COR-L47 (cell line): ENCODE measurements around the gene XXYLT1.

Experiments used
- DNase-seq: peaks from one replicate; lab custom pipeline; 2025; lab: John Stamatoyannopoulos, UW

XXYLT1 gene

GRCh38 chr3:195184716-195185421, 86.1 kb downstream of the XXYLT1 start:
- no peak for DNase-seq

GRCh38 chr3:195183071-195183776, 87.7 kb downstream of the XXYLT1 start:
- DNase-seq: no peak

- DNase-seq: no peak
These were observed 88.5 kb downstream of the XXYLT1 start for GRCh38 chr3:195182470-195182795.

- no peak for DNase-seq
These were observed 89.1 kb downstream of the XXYLT1 start for GRCh38 chr3:195181741-195182469.

- DNase-seq: no peak
These were observed 89.9 kb downstream of the XXYLT1 start for GRCh38 chr3:195181113-195181498.

GRCh38 chr3:195180490-195181112, 90.4 kb downstream of the XXYLT1 start:
- DNase-seq: no peak

GRCh38 chr3:195179776-195180489, 91.0 kb downstream of the XXYLT1 start:
- no peak for DNase-seq

- peak; percentile 85 for DNase-seq
These were observed 92.6 kb downstream of the XXYLT1 start for GRCh38 chr3:195178124-195178910.

GRCh38 chr3:195177422-195178123, 93.4 kb downstream of the XXYLT1 start:
- DNase-seq: no peak

GRCh38 chr3:195176776-195177175, 94.2 kb downstream of the XXYLT1 start:
- no peak for DNase-seq

GRCh38 chr3:195175476-195176337, 95.3 kb downstream of the XXYLT1 start:
- no peak for DNase-seq

- DNase-seq: no peak
These were observed 95.9 kb downstream of the XXYLT1 start for GRCh38 chr3:195175076-195175475.

GRCh38 chr3:195173657-195174056, 97.3 kb downstream of the XXYLT1 start:
- no peak for DNase-seq

GRCh38 chr3:195172896-195173295, 98.1 kb downstream of the XXYLT1 start:
- DNase-seq: no peak

GRCh38 chr3:195172039-195172684, 98.8 kb downstream of the XXYLT1 start:
- no peak for DNase-seq

- no peak for DNase-seq
These were observed 99.7 kb downstream of the XXYLT1 start for GRCh38 chr3:195171093-195171873.

GRCh38 chr3:195170496-195170895, 100.5 kb downstream of the XXYLT1 start:
- DNase-seq: no peak

- no peak for DNase-seq
These were observed 101.8 kb downstream of the XXYLT1 start for GRCh38 chr3:195169011-195169649.
